GM21529 (cell line): ENCODE measurements around the gene TMEM272.
A peak's percentile ranks its signal among the peaks of the same experiment; 100 is the strongest.

Experiments used
- ATAC-seq: cut with Tn5 transposase; IDR thresholded peaks from one replicate; pipeline ENCODE4 v1.9.1; 2021; ENCODE audit not compliant: unreplicated experiment

Gene TMEM272

GRCh38 chr13:51783428-51784094 lies 61.4 kb downstream of the TMEM272 start:
- ATAC-seq: no peak

- ATAC-seq: no peak
These were observed 62.8 kb downstream of the TMEM272 start for GRCh38 chr13:51782026-51782710.

GRCh38 chr13:51781246-51782022 lies 63.5 kb downstream of the TMEM272 start:
- no peak for ATAC-seq

GRCh38 chr13:51780099-51780498 lies 64.9 kb downstream of the TMEM272 start:
- no peak for ATAC-seq

- ATAC-seq: no peak
These were observed 66.6 kb downstream of the TMEM272 start for GRCh38 chr13:51778392-51778791.

- no peak for ATAC-seq
These were observed 67.1 kb downstream of the TMEM272 start for GRCh38 chr13:51777921-51778320.

GRCh38 chr13:51776179-51776578 lies 68.8 kb downstream of the TMEM272 start:
- ATAC-seq: no peak

- no peak for ATAC-seq
These were observed 71.5 kb downstream of the TMEM272 start for GRCh38 chr13:51773515-51773914.

GRCh38 chr13:51772781-51773180 lies 72.2 kb downstream of the TMEM272 start:
- ATAC-seq: no peak

GRCh38 chr13:51772105-51772455 lies 72.9 kb downstream of the TMEM272 start:
- no peak for ATAC-seq

- no peak for ATAC-seq
These were observed 73.4 kb downstream of the TMEM272 start for GRCh38 chr13:51771418-51772104.

GRCh38 chr13:51770681-51771417 lies 74.1 kb downstream of the TMEM272 start:
- peak; percentile 57 for ATAC-seq

GRCh38 chr13:51770160-51770559 lies 74.8 kb downstream of the TMEM272 start:
- ATAC-seq: no peak

- no peak for ATAC-seq
These were observed 75.4 kb downstream of the TMEM272 start for GRCh38 chr13:51769455-51770127.

- no peak for ATAC-seq
These were observed 76.0 kb downstream of the TMEM272 start for GRCh38 chr13:51768976-51769375.

- ATAC-seq: no peak
These were observed 76.5 kb downstream of the TMEM272 start for GRCh38 chr13:51768378-51768921.

GRCh38 chr13:51767100-51767499 lies 77.9 kb downstream of the TMEM272 start:
- ATAC-seq: no peak

GRCh38 chr13:51765142-51765515 lies 79.8 kb downstream of the TMEM272 start:
- no peak for ATAC-seq

- peak; percentile 88 for ATAC-seq
These were observed 80.5 kb downstream of the TMEM272 start for GRCh38 chr13:51764184-51765141.
